HG03469 (cell line): ENCODE data around the gene HLTF.
"Not testable (repeated sequence)": the region's sequence is repeated elsewhere in the genome, so short reads cannot be mapped to it uniquely, and the experiment has no call there.

ENCODE experiments used
- ATAC-seq: cut with Tn5 transposase; IDR thresholded peaks from one replicate; pipeline ENCODE4 v1.9.1; 2021; ENCODE audit warnings: mild to moderate bottlenecking, moderate library complexity, moderate number of reproducible peaks; ENCODE audit not compliant: unreplicated experiment

The HLTF gene, protein sequence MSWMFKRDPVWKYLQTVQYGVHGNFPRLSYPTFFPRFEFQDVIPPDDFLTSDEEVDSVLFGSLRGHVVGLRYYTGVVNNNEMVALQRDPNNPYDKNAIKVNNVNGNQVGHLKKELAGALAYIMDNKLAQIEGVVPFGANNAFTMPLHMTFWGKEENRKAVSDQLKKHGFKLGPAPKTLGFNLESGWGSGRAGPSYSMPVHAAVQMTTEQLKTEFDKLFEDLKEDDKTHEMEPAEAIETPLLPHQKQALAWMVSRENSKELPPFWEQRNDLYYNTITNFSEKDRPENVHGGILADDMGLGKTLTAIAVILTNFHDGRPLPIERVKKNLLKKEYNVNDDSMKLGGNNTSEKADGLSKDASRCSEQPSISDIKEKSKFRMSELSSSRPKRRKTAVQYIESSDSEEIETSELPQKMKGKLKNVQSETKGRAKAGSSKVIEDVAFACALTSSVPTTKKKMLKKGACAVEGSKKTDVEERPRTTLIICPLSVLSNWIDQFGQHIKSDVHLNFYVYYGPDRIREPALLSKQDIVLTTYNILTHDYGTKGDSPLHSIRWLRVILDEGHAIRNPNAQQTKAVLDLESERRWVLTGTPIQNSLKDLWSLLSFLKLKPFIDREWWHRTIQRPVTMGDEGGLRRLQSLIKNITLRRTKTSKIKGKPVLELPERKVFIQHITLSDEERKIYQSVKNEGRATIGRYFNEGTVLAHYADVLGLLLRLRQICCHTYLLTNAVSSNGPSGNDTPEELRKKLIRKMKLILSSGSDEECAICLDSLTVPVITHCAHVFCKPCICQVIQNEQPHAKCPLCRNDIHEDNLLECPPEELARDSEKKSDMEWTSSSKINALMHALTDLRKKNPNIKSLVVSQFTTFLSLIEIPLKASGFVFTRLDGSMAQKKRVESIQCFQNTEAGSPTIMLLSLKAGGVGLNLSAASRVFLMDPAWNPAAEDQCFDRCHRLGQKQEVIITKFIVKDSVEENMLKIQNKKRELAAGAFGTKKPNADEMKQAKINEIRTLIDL

DNA sequence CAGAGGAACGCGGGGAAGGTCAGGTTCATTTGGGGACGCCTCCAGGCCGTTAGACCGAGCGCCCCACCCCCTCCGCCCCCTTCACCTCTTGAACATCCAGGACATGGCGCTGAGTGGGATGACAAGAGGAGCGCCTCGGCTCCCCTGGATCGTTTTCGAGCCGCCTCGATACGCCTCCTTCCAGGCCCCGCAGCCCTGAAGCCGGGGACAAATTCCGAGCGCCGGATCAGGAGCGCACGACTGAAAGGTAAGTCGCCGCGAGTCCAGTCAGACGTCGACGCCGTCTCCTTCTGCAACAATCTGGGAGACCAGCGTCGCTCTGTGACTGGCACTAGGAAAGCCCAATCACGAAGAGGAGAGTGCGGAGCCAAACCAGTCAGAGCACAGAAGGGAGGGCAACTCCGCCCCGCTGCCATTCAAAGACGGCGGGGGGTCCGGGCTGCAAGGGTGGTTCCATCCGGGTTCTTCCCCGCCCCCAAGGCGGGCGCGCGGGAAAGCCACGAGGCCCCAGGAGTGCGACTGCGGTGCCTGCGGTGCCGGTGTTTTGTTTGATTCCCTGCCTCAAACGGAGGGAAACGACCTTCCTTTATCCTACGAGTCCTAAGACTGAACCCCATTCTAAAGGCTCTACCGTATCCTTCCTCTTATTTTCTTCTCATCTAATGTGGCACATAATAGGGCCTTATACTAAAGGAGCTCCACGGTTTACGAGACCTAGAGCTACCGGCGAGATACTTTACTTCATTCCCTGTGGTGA lies at the start of gene HLTF:
HLTF (minus strand) TSS at position 302 of the 757 bp plus-strand sequence; CDS start at position 105, 197 bp downstream.
- peak; percentile 96 for ATAC-seq

DNA sequence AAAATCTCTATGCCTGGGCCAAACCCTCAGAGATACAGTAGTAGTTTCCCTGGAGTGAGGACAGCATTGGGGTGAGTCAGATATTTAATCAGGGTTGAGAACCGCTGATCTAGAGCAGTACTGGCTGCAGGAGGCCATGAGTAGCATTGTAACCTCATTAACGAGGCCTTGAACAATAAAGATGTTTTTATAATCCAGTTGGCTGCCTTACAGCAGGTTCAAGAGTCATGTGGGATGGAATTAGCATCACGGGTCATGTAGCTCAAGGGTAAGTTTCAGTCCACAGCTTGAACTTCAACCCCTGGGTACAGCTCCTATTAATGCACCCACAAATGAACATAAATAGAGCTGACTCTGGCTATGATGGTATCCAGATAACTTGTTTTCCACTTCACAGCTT lies 48.2 kb upstream of the HLTF start:
- no peak for ATAC-seq

GRCh38 chr3:149131589-149131988 lies 45.3 kb upstream of the HLTF start:
- no peak for ATAC-seq

DNA sequence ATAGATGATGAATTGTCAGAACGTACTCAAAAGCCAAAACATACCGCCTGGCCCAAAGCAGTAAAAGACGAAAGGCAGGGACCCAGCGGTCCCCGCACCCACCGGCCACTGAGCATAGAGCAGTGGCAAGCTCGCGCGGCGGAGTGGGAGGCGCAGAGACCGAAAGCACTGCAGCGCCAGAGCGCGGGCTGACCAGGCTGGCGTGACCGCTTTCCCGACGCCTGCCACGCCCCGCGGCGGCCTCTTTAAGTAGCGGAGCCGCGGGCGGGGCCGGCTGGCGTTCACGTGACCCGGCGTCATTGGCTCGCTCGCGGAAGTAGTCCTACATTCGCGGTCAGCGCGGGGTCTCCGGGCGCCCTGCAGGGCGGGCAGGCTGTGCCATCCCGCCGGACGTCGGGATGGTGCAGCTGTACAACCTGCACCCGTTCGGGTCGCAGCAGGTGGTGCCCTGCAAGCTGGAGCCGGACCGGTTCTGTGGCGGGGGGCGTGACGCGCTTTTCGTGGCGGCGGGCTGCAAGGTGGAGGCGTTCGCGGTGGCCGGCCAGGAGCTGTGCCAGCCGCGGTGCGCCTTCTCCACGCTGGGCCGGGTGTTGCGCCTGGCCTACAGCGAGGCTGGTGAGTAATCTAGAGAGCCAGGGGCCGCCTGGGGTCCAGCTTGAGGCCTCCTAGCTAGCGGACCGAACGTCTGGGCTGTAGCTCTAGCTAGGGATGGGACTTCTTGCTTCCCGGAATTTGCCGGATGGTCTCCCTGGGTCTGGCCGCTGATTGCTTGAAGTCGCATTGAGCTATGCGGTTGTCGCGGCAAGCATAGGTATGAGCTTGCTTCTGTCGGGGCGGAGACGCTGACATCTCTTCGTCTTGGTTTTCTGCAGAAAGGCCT lies 43.2 kb upstream of the HLTF start, which contains the start of gene HPS3:
HPS3 (plus strand) TSS at position 313 of the 880 bp plus-strand sequence; CDS start at position 399, 86 bp downstream.
- ATAC-seq: peak; percentile 94

GRCh38 chr3:149128821-149129220 lies 42.5 kb upstream of the HLTF start:
- no peak for ATAC-seq

- no peak for ATAC-seq
These were observed 36.6 kb upstream of the HLTF start for GRCh38 chr3:149122721-149123578.

DNA sequence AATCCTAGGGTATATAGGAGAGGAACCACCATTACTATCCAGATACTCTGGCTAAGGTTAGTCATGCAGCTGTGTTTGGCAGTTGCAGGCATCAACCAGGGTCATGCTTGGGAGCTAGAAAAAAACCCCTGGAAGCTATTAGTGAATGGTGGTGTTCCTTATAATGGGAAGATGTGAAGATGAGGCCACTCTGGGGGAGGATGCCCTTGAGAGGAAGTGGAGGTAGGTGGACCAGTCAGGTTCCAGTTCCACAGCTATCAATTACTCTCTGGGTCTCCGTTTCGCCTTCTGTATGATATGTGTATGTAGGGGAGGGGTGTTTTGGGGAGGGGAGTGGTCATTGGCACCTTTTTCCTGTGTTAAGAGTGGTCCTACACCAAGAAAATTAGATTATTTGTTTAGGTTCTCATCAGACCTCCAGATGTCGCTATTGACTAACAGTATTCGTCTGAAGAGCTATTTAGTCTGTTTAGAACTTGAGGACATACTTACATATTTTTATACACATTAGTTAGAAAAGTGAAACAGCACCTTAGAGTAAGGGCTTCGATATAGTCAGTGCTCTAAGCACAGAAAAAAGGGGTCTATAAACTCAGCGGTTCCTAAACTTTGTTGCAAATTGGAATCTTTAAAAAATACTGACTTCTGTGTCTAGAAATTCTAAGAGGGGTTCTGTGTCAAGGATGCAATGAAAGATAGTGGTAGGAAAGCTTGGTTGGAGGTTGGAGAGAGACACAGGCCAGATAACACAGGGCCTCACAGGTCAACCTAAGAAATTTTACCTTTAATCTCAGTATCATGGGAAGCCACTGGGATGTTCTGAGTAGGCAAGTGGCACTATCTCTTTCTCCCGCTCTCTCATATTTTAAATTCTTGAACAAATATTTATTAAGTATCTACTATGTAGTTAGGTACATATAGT lies 34.0 kb upstream of the HLTF start:
- no peak for ATAC-seq

GRCh38 chr3:149119466-149119865 lies 33.1 kb upstream of the HLTF start:
- no peak for ATAC-seq

DNA sequence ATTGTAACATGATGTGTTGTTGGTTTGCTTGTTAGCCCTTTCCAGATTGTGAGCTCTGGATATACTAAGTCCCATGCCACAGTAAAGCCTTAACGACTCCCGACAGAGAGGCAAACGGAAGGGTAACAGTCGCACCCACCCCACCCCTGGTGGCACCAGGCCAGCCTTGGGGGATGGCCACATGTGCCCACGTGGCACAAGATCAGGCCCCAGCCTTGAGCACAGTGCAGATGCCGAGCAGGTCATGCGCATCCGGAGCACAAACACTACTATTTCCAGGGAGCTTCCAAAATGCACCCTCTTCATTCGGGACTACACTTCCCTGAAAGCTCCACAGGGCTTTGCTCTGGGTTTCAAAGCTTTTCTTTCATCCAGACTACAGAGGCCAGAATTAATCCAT lies 32.4 kb upstream of the HLTF start:
- ATAC-seq: no peak

DNA sequence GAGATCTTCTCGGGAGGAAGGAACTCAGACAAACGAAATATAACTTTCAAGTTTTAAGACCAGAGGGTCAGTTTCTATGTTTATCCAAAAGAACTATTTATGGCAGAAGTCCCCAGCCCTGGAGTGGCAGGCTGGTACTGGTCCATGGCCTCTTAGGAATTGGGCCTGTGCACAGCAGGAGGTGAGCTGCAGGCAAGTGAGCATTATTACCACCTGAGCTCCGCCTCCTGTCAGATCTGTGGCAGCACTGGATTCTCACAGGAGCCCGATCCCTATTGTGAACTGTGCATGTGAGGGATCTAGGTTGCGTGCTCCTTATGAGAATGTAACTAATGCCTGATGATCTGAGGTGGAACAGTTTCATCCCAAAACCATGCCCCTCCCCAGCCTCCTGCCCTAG lies 28.8 kb upstream of the HLTF start:
- no peak for ATAC-seq

DNA sequence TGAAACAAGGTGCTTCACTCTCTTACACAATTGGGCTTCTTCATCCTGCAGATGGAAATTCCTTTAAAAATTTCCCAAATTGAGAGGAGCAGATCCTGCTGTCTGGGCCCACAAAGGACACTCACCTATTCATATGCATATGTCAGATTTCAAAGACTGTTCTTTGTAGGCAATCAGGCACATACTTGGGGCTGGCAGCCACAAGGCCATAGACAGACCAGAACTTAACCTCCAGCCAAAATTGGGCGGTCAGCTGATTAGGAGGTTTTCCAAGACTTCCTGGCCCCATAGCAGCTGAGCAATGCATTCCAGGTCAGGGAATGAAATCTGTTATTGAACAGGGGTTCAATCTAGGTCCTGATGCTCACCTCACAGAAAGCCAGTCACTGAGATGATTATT lies 28.1 kb upstream of the HLTF start:
- ATAC-seq: no peak

DNA sequence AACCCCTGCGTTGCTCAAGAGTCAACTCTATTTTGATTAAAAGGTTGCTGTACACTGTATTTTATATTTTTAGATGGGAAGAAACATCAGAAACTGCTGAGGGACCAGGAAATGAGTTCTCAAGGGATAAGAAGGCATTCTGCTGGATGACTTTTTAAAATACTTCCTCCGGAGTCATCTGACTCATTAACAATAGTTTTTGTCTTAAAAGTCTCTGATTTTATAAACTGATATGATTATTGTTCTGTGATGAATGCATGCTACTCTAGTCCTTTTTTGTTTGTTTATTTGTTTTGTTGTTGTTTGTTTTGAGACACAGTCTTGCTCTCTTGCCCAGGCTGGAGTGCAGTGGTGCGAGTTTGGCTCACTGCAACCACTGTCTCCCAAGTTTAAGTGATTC lies 18.2 kb upstream of the HLTF start:
- no peak for ATAC-seq

DNA sequence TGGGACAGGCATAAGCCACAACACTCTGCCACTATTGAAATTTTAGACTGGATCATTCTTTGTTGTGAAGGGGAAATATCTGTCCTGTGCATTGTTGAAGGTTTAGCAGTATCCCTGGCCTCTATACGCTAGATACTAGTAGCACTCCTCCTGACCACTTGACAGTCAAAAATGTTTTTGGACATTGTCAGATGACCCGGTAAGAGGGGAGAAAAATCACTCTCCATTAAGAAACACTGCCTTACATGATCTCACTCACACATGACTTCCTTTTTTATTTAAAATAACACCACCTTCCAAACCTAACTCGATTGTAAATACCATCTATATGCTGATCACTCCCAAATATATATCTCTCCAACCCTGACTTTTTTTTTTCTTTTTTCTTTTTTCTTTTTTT lies 15.3 kb upstream of the HLTF start:
- ATAC-seq: no peak

DNA sequence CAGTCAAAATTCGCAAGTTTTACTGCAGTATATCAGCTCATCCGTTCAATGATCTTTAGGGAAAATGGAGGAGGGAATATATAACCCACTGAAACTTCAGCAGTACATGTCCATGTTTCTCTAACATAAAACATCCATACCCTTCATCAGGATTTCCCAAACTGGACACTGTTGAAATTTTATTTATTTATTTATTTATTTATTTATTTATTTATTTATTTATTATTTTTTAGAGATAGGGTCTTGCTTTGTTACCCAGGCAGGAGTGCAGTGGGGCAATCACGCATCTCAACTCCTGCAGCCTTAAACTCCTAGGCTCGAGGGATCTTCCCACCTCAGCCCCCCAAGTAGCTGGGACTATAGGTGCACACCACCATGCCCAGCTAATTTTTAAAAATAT lies 14.8 kb upstream of the HLTF start:
- no peak for ATAC-seq

DNA sequence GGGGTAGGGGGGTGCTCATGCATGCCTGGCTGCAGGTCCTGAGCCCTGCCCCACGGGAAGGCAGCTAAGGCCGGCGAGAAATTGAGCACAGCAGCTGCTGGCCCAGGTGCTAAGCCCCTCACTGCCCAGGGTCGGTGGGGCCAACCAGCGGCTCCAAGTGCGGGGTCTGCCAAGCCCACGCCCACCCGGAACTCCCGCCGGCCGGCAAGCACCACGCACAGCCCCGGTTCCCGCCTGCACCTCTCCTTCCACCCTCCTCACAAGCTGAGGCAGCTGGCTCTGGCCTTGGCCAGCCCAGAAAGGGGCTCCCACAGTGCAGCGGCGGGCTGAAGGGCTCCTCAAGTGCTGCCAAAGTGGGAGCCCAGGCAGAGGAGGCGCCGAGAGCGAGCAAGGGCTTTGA lies 11.7 kb upstream of the HLTF start:
- ATAC-seq: not testable (repeated sequence)

- ATAC-seq: peak; percentile 95
These were observed 9.2 kb upstream of the HLTF start for GRCh38 chr3:149095487-149095886.

DNA sequence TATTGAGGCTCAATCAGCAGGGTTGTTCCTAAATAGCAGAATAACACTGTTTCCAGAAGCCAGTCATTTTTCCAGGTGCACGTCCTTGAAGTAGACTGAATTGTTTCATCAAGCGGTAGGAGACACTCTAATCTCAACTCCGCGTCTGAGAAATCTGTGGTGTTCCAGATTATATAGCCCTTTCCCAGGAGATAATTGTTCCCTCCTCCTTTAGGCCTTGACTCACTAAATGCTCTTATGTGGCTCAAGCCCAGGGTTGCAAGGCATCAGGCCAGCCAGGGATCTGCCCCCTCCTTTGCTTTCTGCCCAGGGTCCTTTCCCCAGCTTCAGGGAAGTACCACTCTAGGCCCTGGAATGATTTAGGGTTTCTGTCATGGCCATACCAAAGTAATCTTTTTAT lies 5.7 kb upstream of the HLTF start:
- no peak for ATAC-seq

GRCh38 chr3:149090907-149091306 lies 4.6 kb upstream of the HLTF start:
- ATAC-seq: no peak
